GM21360 (cell line): ENCODE data around the gene DMWD.

Experiments used
- ATAC-seq: cut with Tn5 transposase; IDR thresholded peaks from one replicate; pipeline ENCODE4 v1.9.1; 2021; ENCODE audit warnings: mild to moderate bottlenecking, moderate library complexity; ENCODE audit not compliant: unreplicated experiment

Gene DMWD

DNA sequence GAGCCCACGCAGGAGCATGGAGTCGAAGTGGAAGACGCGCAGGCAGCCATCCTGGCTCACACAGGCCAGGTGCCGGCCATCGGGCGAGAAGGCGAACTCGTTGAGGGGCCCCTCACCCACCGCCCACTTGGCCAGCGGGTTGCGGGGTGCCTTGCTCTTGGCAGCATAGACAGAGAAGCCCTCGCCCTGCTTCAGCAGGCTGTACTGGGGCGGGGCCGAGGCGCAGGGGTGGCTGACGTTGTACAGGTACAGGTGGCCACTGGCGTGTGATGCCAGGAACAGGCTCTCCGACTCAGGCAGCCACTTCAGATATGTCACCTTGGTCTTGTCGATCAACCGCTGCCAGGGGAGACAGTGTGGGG lies 6.1 kb downstream of the DMWD start:
- no peak for ATAC-seq

DNA sequence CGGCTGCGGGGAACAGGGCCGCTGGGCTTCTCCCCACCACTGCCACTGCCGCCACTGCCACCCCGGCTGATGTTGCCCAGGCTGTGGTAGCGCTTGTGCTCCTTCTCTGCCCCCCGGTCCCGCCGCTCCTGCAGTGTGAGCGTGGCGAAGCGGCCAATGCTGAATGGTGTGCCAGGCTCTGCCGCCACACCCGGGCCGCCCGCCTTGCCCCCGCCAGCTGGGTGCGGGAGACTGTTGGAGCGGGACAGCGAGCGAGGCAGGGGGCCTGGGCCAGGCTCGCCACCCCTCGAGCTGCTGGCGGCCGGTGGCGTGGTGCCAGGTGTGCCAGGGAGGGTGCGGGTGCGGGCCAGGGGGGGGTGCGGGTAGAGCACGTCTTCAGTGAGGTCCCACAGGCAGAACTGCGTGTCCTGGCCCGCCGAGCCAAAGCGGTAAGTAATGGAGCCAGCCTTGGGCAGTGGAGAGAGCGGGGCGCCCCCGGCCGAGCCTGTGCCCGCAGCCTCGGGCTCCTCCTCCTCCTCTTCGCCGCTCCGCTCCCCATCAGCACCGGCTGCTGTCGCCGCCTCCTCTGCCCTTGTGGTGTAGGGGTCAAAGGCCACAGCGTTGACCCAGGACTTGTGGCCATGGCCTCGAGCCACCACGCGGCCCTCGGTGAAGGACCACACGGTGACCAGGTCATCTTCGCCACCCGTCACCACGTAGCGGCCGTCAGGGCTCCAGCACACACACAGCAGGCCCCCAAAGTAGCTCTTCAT lies 6.7 kb downstream of the DMWD start:
- no peak for ATAC-seq

DNA sequence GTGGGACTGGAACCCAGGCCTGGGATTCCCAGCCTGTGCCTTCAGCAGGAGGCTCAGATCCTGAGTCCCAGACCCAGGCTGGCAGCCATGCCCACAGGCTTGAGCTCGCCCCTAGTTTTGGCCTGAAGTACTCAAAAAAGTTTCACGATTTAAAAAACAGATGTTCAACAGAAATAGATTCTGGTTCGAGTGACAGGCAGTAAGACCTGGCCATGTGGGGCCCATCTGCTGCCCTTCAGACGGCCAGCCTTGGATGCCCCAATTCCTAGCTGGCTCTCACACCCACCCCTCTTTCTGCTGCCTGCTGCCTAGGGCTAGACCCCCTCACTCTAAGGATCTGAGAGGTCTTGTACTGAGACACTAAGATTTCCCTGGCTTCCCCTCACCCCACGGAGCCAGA lies 7.5 kb downstream of the DMWD start:
- ATAC-seq, result no peak

DNA sequence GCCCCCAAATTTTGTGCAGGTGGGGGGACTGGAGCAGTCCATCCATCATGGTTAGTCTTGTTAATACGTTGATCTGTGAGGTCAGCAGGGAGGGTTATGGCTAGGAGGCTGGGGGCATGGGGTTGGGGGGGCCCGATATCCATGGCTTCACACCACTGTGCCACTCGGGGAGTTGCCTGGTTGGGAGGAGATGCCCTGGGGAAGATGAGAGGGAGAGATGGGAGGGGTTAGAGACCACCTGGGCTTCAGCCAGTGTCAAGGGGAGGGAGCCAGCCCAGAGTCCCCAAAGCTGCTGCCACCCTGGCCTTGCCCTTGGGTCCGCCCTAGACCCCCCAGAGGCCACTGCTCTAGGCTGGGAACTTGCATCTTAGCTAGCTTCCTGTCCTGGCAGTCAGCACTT lies 8.5 kb downstream of the DMWD start:
- ATAC-seq, result no peak

- ATAC-seq, result no peak
Measured at GRCh38 chr19:45782820-45783785, 9.5 kb downstream of the DMWD start.

GRCh38 chr19:45782162-45782691 lies 10.4 kb downstream of the DMWD start, which contains the start of gene DMPK:
Gene DMPK (minus strand): TSS chr19:45782490. CDS start chr19:45782352, 138 bp downstream.
- no peak for ATAC-seq

DNA sequence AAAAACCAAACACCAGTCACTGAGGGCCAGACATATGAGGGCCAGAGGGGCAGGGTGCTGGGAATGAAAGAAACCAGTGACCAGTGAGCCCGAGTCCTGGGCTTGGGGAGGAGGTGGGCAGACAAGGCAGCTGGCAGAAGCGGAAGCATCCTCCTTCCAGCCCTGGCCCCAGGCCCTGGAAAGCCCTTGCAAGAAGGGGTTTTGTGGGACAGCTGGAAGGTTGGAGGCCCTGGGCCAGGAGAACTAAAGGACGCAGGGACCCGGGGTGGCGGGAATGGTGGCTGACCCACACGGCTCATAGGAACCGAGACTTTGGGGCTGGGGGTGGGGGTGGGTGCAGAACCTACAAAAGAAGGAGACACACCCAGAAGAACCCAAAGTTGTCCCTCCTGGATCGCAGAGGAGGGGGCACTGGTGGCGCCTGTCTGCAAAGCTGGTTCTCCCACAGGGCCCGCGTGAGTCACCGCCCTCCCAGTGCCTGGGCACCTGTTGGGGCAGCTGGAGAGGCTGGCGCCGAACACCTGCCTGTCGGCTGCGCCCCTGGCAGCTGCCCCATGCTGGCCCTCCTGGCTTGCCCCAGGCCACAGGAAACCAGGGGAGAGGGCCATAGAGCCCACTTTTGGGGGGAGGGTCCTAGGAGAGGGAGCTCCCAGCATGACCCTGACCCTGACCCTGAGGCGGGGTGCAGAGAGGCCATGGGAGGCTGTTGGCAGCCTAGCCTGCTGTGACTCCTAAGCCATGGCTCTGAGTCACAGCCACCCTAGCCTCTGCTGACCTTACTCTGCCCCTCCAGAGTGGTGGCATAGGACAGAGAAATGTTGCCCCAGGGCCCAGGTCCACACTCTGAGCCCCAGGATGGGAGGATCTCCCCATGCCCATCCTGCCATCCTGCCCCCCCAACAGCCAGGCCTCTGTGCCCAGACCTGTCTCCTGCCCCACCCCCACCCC lies 11.2 kb downstream of the DMWD start:
- no peak for ATAC-seq

DNA sequence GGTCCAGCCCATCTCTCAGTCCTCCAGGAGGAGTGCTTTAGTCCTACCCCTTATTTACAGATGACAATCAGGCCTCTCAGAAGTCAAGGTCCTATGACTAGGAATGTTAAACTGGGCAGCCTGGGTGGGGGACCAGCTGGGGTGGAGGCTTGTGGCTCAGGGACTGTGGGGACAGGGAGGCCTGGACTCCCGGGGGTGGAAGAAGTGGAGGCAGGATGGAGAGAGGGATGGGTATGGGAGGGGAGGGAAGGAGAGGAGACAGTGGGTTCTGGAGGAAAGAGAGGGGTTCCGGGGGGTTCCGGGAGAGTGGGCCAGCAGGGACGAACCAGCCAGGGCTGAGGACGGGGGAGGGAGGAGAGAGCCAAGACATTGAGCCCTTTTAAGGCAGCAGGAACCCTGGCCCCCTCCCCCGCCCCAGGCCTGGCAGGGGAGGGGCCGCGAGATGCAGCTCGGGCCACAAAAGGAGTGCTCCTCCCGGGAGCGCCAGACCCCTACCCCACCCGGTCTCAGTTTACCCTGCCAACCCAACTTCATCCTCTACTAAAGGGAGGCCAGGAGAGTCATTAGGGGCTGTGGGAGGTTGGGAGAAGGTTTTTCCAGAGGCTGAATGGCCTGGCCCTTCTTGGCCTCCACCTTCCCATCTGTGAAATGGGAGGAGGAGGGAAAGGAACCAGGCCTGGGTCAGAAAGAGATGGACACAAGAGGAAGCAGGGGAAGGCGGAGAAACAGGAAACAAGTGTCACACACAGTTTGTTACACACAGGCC lies 12.0 kb downstream of the DMWD start:
- ATAC-seq, result no peak

GRCh38 chr19:45780146-45780447 lies 12.5 kb downstream of the DMWD start:
- no peak for ATAC-seq

DNA sequence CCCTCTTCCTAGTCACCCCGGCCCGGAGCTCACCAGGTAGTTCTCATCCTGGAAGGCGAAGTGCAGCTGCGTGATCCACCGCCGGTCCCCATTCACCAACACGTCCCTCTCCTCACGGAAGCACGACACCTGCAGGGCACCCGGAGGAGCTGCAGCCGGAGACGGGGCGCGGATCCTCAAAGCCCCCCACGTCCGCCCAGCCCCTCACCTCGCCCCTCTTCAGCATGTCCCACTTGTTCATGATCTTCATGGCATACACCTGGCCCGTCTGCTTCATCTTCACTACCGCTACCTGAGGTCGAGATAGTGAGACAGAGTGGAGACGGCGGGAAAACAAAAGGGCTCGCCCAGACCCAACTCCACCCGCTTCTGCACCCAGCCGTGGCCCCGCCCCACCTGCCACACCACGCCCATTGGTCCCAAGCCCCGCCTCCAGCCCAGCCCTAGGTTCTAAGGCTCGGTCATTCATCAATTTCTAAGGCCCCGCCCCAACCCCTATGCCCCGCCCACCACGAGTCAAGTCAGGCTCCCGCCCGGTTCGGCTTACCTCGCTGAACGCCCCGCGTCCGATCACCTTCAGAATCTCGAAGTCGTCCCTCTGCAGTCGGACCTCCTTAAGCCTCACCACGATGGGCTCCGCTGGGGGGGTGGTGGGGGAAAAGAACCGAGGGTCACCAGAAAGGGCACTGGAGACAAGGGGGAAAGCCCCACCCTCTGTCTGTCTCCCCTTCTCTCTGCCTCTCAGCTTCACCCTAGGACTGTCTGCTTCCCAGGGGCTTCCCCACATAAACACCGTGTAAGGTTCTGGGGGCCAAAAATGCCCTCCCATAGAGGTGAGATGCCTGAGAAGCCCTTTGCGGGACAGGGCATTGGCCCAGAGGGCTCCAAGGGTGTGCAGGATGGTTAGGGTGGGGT lies 13.2 kb downstream of the DMWD start:
- peak; percentile 67 for ATAC-seq

DNA sequence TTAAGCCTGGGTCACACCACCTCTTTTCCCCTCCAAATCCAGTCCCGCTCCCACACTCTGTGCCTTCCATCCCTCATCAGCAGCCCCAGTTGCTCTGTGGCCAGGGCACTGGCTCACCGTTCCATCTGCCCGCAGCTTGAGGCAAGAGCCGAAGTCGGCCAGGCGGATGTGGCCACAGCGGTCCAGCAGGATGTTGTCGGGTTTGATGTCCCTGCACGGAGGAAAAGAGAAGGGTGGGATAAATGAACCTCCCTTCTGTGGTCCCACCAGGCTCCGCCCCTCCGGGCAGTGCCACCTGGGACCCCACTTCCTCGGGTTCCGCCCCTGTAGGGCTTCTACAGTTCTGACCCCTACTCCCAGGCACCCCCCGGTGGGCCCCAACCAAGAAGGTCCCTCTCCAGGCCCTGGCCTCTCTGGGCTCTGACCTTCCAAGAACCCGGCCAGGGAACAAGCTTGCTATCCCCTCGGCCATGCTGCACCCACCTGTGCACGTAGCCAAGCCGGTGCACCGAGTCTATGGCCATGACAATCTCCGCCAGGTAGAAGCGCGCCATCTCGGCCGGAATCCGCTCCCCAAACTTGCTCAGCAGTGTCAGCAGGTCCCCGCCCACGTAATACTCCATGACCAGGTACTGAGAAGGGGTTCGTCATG lies 14.5 kb downstream of the DMWD start:
- no peak for ATAC-seq

GRCh38 chr19:45777395-45777961 lies 15.2 kb downstream of the DMWD start:
- ATAC-seq, result no peak

DNA sequence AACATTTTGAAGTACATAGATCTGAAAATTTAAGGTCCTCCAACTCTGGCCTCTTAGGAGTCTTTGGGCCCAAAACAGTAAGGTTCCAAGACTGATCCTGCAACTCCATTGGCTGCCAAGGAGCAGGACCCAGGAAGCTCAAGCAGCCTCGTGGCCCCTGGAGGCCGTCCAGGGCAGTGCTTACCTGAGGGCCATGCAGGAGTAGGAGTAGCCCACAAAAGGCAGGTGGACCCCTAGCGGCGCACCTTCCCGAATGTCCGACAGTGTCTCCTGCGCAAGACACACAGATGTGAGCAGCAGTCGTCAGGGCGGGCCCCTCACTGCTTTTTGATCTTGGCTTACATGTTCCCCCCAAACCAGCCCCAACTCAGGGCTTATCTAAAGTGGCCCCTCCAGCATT lies 17.9 kb downstream of the DMWD start:
- ATAC-seq, result no peak

DNA sequence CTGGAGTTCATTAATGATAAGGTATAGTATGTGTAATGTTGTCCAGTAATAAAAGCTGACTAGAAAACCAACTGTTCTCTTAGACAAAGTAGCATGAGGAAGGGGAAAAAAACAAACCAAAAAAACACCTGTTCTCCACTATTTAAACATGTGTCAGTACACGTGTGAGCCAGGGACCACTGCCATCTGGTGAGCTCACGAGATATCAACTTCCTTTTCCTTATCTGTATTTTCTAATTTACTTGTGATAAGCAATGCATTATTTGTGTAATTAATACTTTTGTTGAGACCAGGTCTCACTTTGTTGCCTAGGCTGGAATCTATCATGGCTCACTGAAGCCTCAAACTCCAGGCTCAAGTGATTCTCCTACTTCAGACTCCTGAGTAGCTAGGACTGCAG lies 19.3 kb downstream of the DMWD start:
- ATAC-seq, result no peak

DNA sequence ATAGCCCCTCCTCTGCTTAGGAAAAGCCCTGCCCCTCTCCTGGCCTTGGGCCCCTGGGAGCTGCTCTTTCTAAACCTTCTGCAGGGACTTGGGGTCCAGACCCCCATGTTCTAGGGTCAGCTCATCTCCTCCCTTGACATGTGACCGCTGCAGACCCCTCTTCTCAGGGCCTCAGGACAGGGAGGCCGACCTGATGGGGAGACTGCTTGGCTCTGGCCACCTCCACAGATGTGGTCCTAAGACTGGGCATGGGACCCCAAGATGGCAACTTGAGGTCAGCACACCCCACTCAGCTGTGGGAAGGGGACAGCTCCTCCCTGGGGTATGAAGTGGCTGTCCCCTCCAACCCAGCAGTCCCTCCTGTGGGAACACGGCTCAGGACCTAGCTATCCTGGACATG lies 19.7 kb downstream of the DMWD start:
- no peak for ATAC-seq

DNA sequence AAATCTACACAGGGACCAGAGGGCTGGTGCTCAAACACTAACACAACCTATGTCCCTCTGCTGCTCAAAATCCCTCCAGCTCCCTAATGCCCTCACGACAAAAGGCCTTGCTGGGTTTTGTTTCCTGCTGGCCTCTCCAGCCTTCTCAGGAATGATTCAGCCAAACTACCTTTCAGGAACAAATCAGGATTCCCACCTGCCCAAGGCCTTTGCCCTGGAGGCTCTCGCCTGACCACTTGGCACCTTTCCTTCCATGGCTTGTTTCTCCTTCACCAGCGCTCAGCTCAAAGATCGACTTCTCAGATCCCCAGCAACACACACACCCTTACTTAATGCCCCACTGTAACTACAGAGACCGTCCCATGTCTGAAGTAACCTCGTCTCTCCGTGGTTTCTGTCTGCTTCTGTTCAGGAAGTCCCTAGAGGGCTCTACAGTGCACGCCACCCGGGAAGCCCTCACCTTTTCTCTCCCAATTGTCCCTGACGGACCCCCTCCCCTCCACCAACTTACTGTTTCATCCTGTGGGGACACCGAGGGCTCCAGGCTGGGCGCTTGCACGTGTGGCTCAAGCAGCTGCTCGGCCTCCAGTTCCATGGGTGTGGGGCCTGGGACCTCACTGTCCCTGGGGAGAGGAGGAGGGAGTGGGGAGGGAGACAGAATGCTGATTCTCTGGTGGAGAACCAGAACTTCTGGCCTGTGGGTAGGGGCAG lies 20.4 kb downstream of the DMWD start:
- ATAC-seq, result no peak

DNA sequence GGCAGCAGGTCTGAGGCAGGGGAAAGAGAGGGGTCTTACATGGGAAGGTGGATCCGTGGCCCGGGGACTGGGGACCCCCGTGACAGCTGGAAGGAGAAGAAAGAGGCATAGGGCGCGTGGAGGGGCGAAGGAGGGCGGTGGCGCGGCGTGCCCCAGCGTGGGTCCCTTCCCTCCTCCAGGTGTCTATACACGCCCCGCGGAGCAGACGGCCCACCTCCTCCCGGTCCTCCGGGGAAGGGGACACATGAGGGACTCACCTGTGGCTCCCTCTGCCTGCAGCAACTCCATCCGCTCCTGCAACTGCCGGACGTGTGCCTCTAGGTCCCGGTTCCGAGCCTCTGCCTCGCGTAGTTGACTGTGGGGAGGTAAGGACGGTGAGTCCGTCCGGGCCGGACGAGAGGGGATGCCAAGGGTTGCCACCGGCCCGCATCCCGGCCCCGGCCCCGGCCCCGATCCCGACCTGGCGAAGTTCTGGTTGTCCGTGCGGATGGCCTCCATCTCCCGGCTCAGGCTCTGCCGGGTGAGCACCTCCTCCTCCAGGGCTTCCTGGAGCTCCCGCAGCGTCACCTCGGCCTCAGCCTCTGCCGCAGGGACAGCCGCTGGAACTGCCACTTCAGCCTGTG lies 21.2 kb downstream of the DMWD start:
- ATAC-seq, result no peak
